Measurements from ENCODE around the gene GNRH2. TPM values are rescaled to one million over a fixed set of nuclear protein-coding genes. Genes with fewer than 3 reads are reported as not detected.
"Not testable (repeated sequence)": the region's sequence is repeated elsewhere in the genome, so short reads cannot be mapped to it uniquely, and the experiment has no call there.

The GNRH2 gene
- not detected in 2 replicates for total RNA-seq (2014; rRNA removed; shearing (Covaris generic))

DNA sequence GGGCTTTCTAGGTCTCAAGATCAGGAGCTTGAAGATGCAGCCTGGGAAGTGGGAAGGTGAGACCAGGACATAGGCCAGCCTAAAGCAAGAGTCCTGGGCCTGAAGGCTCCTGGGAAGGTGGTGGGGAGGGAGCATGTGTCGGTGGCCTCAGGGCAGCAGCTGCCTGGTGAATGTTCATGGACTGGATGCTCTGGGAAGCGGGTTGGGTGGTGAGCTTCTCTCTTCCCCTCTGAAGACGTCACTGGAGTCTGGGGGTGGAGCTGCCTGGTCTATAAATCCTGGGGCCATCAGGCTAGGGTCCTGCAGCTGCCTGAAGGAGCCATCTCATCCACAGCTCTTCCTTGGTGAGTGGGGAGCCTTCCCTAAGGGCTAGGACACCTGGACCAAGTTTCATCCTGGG is at the start of gene GNRH2:
TSS of gene GNRH2 (plus strand) at position 301 of the 400 bp plus-strand sequence. CDS start 793 bp downstream, outside the sequence.
- no peak for DNase-seq (ENCODE audit: low spot score)

DNA sequence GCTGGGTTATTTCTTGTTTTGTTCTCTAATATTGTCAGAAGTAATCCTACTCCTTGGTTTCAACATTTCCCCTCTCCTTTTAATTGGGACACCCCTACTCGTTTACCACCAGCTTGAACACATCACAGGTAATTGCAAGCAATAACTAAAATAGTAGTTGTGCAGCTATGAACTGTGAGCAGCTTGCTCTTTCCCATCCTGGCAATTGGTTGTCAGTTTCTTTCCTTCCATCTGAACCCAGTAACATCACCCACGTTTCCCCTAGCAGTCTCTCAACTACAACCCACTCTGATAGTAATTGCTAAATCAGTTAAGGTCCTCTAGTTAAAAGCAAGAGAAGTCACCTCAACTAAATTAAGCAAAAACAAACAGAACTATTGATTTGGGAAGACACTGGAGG is 47.6 kb upstream of the GNRH2 start:
- DNase-seq (ENCODE audit: low spot score): no peak

DNA sequence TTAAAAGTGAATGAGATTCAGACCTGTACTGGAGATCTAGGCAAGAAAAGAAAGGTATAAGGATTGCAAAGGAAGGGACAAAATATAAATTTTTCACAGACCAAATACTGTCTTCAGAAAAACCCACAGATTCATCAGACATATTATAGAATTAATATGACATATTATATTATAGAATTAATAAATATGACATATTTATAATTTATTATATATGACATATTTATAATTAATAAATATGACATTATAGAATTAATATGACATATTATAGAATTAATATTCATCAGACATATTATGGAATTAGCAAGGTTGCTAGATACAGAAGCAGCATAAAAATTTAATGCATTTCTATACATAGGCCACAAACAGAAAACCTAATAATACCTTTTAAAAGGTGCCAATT is 44.7 kb upstream of the GNRH2 start:
- no peak for DNase-seq (ENCODE audit: low spot score)

DNA sequence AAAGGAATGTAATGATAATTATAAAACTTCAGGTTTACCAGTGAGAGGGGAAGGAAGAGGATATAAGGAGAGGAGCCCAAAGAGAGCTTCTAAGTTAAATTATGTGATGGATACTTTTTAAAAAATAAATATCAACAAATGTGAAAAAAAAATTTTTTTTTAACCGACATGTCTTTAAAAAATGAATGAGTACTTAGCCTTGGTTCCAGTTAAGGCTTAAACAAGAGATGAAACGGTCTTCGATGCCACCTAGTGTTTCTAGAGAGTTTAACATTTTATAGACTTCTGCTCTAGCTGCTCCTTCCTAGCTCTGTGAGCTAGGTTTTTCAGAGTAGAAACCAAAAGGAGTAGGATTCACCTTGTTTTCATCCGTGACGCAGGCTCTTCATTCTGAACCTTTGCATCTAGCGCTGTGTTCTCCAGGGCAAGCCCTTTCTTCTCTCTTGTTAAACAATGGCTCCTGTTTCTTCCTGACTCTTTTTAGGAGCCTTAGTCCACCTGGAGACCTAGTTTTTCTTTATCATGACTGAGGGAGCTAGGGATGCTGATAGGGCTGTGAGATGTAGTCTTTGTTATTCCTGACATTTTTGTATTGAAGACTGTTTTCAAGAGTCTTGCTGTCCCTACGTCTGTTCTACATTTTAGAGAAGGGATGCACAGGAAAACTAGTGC is 42.4 kb upstream of the GNRH2 start:
- peak; percentile 55 for DNase-seq (ENCODE audit: low spot score)

DNA sequence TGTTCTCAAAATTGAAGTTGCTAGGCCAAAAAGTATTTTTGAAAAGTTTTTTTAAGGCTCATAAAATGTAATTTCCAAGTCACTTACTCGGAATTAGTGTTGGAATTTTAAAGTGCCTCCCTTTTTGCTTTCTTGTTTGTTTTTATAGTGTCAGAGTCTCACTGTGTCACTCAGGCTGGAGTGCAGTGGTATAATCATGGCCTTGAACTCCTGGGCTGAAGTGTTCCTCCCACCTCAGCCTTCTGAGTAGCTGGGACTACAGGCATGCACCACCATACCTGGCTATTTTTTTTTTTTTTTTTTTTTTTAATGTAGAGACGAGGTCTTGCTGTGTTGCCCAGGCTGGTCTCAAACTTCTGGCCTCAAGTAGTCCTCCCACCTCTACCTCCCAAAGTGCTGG is 40.0 kb upstream of the GNRH2 start:
- DNase-seq (ENCODE audit: low spot score): no peak

DNA sequence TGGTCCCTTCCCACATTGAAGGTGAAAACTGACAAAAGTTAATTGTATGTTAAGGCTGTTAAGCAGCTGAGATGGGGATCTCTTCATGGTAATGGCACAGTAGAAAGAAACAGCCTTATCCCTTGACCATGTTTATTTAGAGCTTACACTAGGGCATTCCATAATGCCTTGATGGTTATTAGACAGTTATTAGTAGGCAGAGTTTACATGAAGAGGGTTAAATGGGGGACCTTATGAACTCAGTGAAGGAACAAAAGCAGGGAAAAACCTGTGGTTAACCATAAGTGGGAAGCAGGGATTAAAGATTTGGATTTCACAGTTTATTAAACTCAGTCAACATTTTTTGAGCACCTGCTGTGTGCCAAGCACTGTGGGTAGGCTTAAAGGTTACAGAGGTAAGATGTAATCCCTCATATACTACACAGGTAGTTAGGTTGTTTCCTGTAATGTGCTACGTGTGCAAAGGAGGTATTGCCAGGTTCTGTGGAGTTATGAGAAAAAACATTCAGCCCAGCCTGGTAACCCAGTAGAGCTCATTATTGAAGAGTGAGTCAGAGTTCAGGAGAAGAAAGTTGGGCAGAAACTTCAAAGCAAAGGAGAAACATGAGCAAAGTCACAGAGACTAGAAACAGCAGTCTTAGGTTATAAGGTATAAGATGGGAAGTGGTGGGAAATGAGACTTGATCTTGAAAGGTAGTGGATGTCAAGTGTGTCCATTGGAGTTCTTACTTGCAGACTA is 32.3 kb upstream of the GNRH2 start:
- DNase-seq (ENCODE audit: low spot score): peak; percentile 68

- DNase-seq (ENCODE audit: low spot score): no peak
These were observed 31.7 kb upstream of the GNRH2 start for GRCh38 chr20:3011752-3012151.

DNA sequence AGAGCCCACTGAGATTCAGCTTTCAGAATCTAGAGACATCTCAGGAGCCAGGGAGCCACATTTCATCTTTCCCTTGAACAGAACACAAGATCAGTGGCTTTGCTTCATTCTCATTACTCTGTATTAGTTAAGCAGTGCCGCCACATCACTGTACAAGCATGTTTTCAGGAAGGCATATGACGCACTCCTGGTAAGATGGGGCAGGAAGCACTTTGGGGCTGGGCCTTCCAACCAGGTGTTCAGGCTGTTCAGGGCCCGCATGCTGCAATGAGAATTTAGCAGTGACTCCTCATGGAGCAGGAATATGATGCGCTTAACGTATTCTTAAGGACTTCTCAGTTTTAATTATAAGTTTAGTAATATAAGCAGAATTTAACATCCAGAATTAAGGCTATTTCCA is 29.7 kb upstream of the GNRH2 start:
- DNase-seq (ENCODE audit: low spot score): no peak

DNA sequence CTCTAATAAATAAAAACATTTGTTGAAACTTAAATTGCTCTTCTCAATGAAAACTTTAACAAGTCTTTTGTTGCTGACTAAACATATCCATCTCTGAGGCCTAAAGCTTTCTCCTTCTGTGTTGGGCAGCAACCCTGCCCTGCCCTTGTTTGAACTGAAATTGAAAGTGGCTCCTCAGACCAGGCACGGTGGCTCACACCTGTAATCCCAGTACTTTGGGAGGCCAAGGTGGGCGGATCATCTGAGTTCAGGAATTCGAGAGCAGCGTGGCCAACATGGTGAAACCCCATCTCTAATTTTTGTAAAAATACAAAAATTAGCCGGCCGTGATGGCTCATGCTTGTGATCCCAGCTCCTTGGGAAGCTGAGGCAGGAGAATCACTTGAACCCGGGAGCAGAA is 29.2 kb upstream of the GNRH2 start:
- no peak for DNase-seq (ENCODE audit: low spot score)

DNA sequence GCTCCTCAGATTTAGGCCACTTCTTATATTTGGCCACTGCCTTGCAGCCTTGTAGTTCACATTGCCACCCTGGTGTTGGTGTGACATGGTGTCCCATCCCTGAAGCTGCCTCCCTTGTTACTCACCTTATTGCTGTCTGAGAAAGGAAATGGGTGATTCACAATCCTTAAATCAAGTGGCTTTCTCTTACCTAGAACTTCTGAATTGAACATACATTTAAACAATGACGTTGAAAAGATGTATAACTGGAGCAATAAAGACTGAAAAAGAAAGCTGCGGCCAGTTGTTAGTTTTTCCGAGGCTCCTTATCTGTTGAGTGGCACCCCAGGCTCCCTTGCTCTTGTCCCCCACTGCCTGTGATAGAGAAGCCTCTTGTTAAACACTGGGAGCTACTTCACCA is 28.8 kb upstream of the GNRH2 start:
- DNase-seq (ENCODE audit: low spot score): no peak

- not testable (repeated sequence) for DNase-seq (ENCODE audit: low spot score)
These were observed 28.1 kb upstream of the GNRH2 start for GRCh38 chr20:3015302-3015701.

- no peak for DNase-seq (ENCODE audit: low spot score)
These were observed 22.1 kb upstream of the GNRH2 start for GRCh38 chr20:3021327-3021726.

DNA sequence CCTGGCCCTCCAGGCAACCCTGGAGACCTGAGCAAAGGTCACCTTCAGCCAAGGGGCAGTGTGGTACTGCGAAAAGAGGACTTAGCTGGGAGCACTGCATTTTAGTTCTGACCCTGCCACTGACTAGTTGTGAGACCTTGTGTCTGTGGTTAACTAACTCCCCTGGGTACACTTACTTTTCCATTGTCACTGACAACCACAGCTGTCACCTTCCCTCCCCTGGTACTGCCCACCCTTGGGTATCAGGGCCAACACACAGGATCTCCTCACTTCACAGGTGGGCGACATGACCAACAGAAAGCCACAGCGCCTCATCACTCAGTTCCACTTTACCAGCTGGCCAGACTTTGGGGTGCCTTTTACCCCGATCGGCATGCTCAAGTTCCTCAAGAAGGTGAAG is 21.6 kb upstream of the GNRH2 start:
- no peak for DNase-seq (ENCODE audit: low spot score)

DNA sequence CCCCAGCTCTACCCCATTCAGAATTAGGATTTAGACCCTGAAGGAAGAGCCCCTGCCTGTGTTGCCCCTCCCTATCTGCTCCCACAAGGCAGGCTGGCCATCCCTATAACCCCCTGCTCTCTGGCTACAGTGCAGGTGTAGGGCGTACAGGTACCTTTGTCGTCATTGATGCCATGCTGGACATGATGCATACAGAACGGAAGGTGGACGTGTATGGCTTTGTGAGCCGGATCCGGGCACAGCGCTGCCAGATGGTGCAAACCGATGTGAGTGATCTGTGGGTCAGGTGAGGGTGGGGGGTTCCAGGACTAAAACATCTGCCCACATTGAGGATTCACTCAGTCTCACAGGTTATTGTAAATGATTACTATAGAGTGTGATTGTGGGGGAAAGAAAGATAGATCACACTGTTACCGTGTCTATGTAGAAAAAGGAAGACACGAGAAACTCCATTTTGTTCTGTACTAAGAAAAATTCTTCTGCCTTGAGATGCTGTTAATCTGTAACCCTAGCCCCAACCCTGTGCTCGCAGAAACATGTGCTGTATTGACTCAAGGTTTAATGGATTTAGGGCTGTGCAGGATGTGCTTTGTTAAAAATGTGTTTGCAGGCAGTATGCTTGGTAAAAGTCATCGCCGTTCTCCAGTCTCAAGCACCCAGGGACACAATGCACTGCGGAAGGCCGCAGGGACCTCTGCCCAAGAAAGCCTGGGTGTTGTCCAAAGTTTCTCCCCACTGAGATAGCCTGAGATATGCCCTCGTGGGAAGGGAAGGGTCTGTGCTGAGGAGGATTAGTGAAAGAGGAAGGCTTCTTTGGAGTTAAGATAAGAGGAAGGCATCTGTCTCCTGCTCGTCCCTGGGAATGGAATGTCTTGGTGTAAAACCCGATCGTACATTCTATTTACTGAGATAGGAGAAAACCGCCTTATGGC is 20.6 kb upstream of the GNRH2 start:
- not testable (repeated sequence) for DNase-seq (ENCODE audit: low spot score)

DNA sequence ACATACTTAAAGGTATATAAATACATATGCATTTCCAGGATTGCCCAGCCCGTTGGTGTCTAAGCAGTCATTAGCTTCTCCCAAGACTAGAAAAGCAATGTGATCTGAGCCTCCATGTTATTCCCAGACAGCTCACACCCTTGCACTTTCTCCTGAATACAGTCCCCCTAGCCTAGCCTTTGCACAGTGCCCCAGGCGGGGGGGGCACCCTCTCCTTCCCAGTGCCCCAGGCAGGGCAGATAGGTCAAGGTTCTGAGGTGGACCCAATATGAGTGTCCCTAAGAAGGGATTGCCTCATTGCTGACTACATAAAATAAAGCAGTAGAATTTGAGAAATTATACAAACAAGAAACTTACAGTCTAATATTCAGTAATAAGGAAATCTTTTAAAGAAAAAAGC is 15.4 kb upstream of the GNRH2 start:
- DNase-seq (ENCODE audit: low spot score): no peak

DNA sequence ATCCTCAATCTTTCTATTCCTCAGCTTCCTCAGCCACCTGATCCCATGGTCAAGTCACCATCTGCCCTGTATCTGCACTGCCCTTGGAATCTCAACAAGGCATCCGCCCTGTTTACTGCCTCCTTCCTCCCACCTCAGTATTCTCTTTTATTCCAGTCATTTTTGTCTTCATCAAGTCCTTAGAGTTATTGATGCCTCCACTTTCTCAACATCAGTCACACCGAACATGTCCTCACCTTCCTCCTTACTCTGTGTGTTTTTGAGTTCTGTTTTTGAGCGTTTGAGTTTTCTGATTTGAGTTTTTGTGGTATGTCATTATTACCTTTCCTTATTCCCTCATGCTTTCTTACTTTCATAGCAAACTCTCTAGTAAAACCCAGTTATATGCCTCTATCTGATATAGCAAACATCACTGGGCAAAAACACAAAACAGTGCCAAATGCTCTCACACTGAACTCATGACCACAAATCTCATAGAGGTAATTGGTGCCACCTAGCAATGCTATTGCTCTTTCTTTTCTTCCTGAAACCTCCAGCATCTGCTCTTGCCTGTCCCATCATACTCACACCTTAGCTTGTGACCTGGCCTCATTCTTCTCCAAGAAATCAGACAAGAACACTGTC is 11.8 kb upstream of the GNRH2 start:
- DNase-seq (ENCODE audit: low spot score): no peak

DNA sequence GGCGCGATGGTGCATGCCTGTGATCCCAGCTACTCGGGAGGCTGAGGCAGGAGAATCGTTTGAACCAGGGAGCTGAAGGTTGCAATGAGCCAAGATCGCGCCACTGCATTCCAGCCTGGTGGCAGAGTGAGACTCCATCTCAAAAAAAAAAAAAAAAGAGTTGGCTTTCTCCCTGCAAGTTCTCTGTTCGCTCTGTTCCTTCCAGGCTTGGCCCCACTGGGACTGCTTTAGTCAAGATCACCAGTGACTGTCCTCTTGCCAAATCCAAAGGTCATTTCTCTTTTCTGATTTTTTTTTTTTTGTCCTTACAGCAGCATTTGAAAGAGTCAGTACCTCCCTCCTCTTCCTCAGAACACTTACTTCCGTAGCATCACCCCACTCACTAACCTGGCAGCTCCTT is 10.8 kb upstream of the GNRH2 start:
- no peak for DNase-seq (ENCODE audit: low spot score)

GRCh38 chr20:3037654-3038053 is 5.8 kb upstream of the GNRH2 start:
- DNase-seq (ENCODE audit: low spot score): no peak

- DNase-seq (ENCODE audit: low spot score): no peak
These were observed 5.0 kb upstream of the GNRH2 start for GRCh38 chr20:3038454-3038853.

DNA sequence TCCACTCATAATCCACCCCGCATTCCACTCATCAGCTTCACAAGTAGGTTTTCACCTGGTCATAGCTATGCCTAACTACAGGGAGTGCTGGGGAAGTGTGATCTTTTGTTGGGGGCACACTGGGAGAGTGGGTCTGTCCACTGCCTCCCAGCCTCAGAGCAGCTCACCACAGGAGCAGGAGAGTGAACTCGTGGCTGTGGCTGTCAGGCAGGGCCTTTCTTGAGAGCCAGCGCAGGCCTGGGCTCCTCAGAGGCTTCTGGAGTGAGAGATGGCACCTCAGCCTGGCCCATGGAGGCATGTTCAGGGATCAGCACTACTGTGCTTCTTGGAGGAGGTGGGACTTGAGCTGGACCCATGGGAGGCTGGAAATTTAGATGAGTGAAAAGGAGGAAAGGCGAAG is 4.0 kb upstream of the GNRH2 start:
- no peak for DNase-seq (ENCODE audit: low spot score)

- DNase-seq (ENCODE audit: low spot score): no peak
These were observed 3.3 kb upstream of the GNRH2 start for GRCh38 chr20:3040086-3040485.

DNA sequence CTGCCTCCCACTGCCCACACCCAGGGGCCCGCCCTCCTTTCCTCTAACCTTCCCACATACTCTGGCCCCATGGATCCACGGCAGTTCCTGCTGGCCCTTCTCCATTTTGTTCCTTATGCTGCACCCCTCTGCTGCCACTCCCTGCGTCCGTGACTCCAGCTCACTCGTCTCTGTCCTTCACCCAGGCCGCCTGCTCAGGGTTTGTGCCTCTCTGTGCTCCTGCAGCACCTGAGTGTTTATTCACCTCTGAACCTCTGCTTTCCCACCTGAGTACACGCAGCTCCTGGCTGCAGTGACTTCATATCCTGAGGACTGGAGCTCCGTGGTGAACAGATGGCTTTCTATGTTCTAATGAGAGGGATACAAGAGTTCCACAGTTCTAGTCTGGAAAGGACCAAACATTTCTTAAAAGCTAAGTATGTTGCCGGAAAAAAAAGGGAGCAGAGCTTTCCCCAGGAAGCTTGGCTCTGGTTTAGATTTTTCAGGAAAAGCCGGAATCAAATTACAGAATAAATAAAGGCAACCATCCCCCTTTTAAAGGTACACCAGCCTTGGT is 1.5 kb upstream of the GNRH2 start:
- DNase-seq (ENCODE audit: low spot score): no peak
